Endothelial cell (in vitro differentiated cells): Measurements from ENCODE around the gene CSAG1. TPM values are rescaled to one million over a fixed set of nuclear protein-coding genes. Genes with fewer than 3 reads are reported as not detected.
"Not testable (repeated sequence)": the region's sequence is repeated elsewhere in the genome, so short reads cannot be mapped to it uniquely, and the experiment has no call there.

ENCODE experiments used
- DNase-seq: peaks from one replicate; pipeline ENCODE4 v3.0.0; 2021; ENCODE audit warnings: low spot score
- H3K27ac Mint-ChIP-seq: one replicate; pipeline ENCODE4 v1.8.0; 2021; ENCODE audit warnings: mixed read lengths, inconsistent platforms; ENCODE audit not compliant: unreplicated experiment
- H3K27me3 Mint-ChIP-seq: one replicate; pipeline ENCODE4 v1.8.0; 2021; ENCODE audit warnings: mild to moderate bottlenecking, moderate library complexity, mixed read lengths, inconsistent platforms; ENCODE audit not compliant: unreplicated experiment
- H3K36me3 Mint-ChIP-seq: one replicate; pipeline ENCODE4 v1.8.0; 2021; ENCODE audit warnings: mild to moderate bottlenecking, low read depth, mixed read lengths, inconsistent platforms; ENCODE audit not compliant: unreplicated experiment
- H3K4me1 Mint-ChIP-seq: one replicate; pipeline ENCODE4 v1.8.0; 2021; ENCODE audit warnings: mild to moderate bottlenecking, mixed read lengths, inconsistent platforms; ENCODE audit not compliant: unreplicated experiment
- H3K4me3 Mint-ChIP-seq: one replicate; pipeline ENCODE4 v1.8.0; 2021; ENCODE audit warnings: mild to moderate bottlenecking, mixed read lengths, inconsistent platforms; ENCODE audit not compliant: unreplicated experiment
- H3K9me3 Mint-ChIP-seq: one replicate; pipeline ENCODE4 v1.8.0; 2021; ENCODE audit warnings: mixed read lengths, inconsistent platforms; ENCODE audit not compliant: unreplicated experiment
- total RNA-seq: library from RNA; stranded (reverse); fragmentation: NEBNext Ultra II Directional; extraction: Animal tissue kit (Norgen Biotek cat#: 25700); gene quantifications from one replicate; pipeline ENCODE4 v1.2.1, GENCODE V29; 2021; ENCODE audit not compliant: unreplicated experiment

CSAG1 gene
- total RNA-seq, 1 donor from 2014 or later = 5.1 TPM

GRCh38 chrX:152713195-152713594, 20.3 kb downstream of the CSAG1 start:
- H3K9me3 Mint-ChIP-seq, DNase-seq, H3K36me3 Mint-ChIP-seq, H3K27me3 Mint-ChIP-seq, H3K4me3 Mint-ChIP-seq, H3K27ac Mint-ChIP-seq, H3K4me1 Mint-ChIP-seq: not testable (repeated sequence)

GRCh38 chrX:152709173-152709572, 24.3 kb downstream of the CSAG1 start, which contains the start of gene CSAG2:
CSAG2 (minus strand) TSS chrX:152709273; CDS start chrX:152709112, 161 bp downstream.
- not testable (repeated sequence) for H3K4me1 Mint-ChIP-seq, H3K27ac Mint-ChIP-seq, H3K27me3 Mint-ChIP-seq, H3K4me3 Mint-ChIP-seq, DNase-seq, H3K9me3 Mint-ChIP-seq, H3K36me3 Mint-ChIP-seq

DNA sequence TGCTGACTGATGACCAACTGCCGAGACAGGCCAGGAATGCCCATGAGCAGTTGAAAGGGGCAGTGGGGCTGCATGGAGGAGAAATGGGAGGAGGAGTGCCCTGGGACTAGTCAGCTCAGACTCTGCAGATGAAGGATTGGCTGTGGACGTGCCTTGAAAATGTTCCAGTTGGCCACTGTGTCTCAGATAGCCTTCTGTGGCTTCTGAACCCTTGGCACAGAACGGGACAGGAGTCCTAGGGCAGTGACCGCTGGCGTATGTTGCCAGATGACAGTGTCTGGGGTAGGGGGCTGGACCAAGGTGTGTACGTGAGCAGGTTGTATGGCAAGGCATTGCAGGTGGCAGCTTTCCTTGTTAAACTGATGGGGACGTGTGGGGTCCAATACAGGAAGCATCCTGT, 27.0 kb downstream of the CSAG1 start:
- not testable (repeated sequence) for H3K9me3 Mint-ChIP-seq, H3K4me1 Mint-ChIP-seq, H3K4me3 Mint-ChIP-seq, H3K27me3 Mint-ChIP-seq, DNase-seq, H3K36me3 Mint-ChIP-seq, H3K27ac Mint-ChIP-seq

GRCh38 chrX:152700390-152700789, 33.1 kb downstream of the CSAG1 start:
- not testable (repeated sequence) for H3K36me3 Mint-ChIP-seq, H3K27me3 Mint-ChIP-seq, H3K4me3 Mint-ChIP-seq, H3K9me3 Mint-ChIP-seq, DNase-seq, H3K4me1 Mint-ChIP-seq, H3K27ac Mint-ChIP-seq

- H3K27ac Mint-ChIP-seq, DNase-seq, H3K9me3 Mint-ChIP-seq, H3K4me3 Mint-ChIP-seq, H3K27me3 Mint-ChIP-seq, H3K36me3 Mint-ChIP-seq, H3K4me1 Mint-ChIP-seq: not testable (repeated sequence)
These were observed 35.3 kb downstream of the CSAG1 start, which contains the start of gene MAGEA3 for GRCh38 chrX:152697952-152698931. MAGEA3 (plus strand) TSS chrX:152698794; CDS start chrX:152700833, 2,039 bp downstream.

DNA sequence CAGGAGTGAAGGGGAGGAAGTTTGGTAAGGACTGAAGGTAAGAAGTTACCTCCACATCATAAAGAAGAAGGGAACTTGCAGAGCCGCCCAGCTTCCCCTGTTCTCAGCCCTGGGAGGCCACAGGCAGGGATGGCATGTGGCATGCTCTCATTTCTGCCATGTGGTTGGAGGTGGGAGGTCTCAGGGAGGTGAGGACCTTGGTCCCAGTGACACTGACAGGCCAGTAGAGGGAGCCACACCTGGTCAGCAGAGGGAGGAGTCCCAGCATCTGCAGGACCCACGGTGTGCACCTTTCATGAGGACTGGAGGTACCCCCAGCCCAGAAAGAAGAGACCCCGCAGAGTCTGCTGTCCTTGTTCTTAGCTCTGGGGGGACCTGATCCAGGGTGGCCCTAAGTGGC, 52.5 kb downstream of the CSAG1 start:
- H3K4me1 Mint-ChIP-seq, H3K27me3 Mint-ChIP-seq, H3K36me3 Mint-ChIP-seq, H3K9me3 Mint-ChIP-seq, H3K27ac Mint-ChIP-seq, H3K4me3 Mint-ChIP-seq, DNase-seq: not testable (repeated sequence)

Other genes with a start within 250 kb of the CSAG1 start
- 0.41 TPM for gene GABRQ, start 95.8 kb downstream of the CSAG1 start, total RNA-seq
- not detected for gene MAGEA3, start 34.9 kb downstream of the CSAG1 start, total RNA-seq
- gene CSAG2, start 24.4 kb downstream of the CSAG1 start, total RNA-seq = not detected
- gene MAGEA2B, start 19.1 kb downstream of the CSAG1 start, total RNA-seq = 0.97 TPM
- 4.3 TPM for gene MAGEA12, start within 50 bp of the CSAG1 start, total RNA-seq
- gene MAGEA2, start 20.1 kb upstream of the CSAG1 start, total RNA-seq = 3.5 TPM
- 5.5 TPM for gene CSAG3, start 25.5 kb upstream of the CSAG1 start, total RNA-seq
- not detected for gene MAGEA6, start 36.0 kb upstream of the CSAG1 start, total RNA-seq
- gene CETN2, start 97.0 kb upstream of the CSAG1 start, total RNA-seq = 32.6 TPM
- gene NSDHL, start 97.3 kb upstream of the CSAG1 start, total RNA-seq = 26.5 TPM
- gene ZNF185, start 164.3 kb upstream of the CSAG1 start, total RNA-seq = 2.1 TPM